Progenitor cell of endocrine pancreas (in vitro differentiated cells): ENCODE measurements around the gene MTHFD1L. TPM values are rescaled to one million over a fixed set of nuclear protein-coding genes. Genes with fewer than 3 reads are reported as not detected.
A peak's percentile ranks its signal among the peaks of the same experiment; 100 is the strongest.

Source experiments
- DNase-seq: peaks from one replicate; pipeline ENCODE4 v3.0.0; 2021; ENCODE audit warnings: low spot score; ENCODE audit not compliant: unreplicated experiment
- H3K27ac Mint-ChIP-seq: 2 replicates; pipeline ENCODE4 v1.8.0; 2021; ENCODE audit warnings: mild to moderate bottlenecking, moderate library complexity, mixed read lengths
- H3K27me3 Mint-ChIP-seq: 2 replicates; pipeline ENCODE4 v1.8.0; 2021; ENCODE audit warnings: mixed read lengths
- H3K36me3 Mint-ChIP-seq: 2 replicates; pipeline ENCODE4 v1.8.0; 2022; ENCODE audit warnings: mixed read lengths; ENCODE audit not compliant: insufficient read depth
- H3K4me1 Mint-ChIP-seq: 2 replicates; pipeline ENCODE4 v1.8.0; 2021; ENCODE audit warnings: low read depth, mixed read lengths
- H3K4me3 Mint-ChIP-seq: 2 replicates; pipeline ENCODE4 v1.8.0; 2021; ENCODE audit warnings: low read depth, mild to moderate bottlenecking, moderate library complexity, mixed read lengths
- H3K9me3 Mint-ChIP-seq: 2 replicates; pipeline ENCODE4 v1.8.0; 2021; ENCODE audit warnings: low read depth, mixed read lengths
- total RNA-seq: library from RNA; stranded (reverse); gene quantifications from 2 replicates; pipeline ENCODE4 v1.2.1, GENCODE V29; 2021
- TF ChIP-seq, protein P1 (sequence below): fragments of 200-600 bp; sonication (generic); IDR thresholded peaks from one replicate; pipeline ENCODE4 v1.5.0; 2021; ENCODE audit warnings: antibody characterized with exemption, mild to moderate bottlenecking; ENCODE audit not compliant: unreplicated experiment

Gene MTHFD1L
- total RNA-seq, 1 donor from 2014 or later = 37.4 TPM

DNA sequence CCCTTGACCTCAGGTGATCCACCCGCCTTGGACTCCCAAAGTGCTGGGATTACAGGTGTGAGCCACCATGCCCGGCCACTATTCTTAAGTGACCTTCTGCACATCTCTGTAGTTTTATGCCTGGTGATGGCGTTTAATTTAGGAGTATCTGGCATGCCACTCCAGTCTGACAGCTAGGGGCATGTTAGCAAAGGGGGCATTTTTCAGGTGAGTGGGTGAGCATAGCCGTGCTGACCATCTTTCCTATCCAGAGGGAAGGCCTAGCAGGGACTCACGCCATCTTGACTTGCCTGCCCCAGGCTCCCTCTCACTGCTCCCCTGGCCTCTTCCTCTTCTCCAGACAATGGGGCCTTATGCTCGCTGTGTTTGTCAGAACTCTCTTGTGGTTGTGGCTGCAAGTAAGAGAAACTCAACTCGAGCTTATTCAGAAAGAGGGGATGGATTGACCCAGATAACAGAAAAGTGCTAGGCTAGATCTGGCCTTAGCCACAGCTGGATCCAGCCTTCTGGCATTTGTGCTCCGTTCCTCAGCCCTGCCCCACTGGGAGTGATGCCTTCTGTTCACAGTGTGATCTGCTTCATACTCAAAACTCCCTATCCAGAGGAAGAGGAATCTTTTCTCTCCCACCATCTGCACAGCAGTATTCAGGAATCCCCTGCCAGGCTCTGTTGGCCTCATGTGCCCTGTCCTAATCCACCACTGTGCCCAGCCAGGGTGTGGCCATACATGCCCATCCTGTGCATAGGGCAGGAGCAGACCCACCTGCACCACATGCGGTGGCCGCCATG lies 199.7 kb downstream of the MTHFD1L start:
- Mint-ChIP-seq H3K27me3 (no peaks in the 10 kb centered on the region), H3K4me3 (no peak overlapping the region), H3K27ac (peak overlapping the region; percentile 20), H3K4me1 (peaks cover 12% of the 10 kb centered on the region), H3K36me3 (peaks cover 7% of the 10 kb centered on the region), H3K9me3 (no peaks in the 10 kb centered on the region)
- no peak for DNase-seq
- TF ChIP-seq, protein P1, sequence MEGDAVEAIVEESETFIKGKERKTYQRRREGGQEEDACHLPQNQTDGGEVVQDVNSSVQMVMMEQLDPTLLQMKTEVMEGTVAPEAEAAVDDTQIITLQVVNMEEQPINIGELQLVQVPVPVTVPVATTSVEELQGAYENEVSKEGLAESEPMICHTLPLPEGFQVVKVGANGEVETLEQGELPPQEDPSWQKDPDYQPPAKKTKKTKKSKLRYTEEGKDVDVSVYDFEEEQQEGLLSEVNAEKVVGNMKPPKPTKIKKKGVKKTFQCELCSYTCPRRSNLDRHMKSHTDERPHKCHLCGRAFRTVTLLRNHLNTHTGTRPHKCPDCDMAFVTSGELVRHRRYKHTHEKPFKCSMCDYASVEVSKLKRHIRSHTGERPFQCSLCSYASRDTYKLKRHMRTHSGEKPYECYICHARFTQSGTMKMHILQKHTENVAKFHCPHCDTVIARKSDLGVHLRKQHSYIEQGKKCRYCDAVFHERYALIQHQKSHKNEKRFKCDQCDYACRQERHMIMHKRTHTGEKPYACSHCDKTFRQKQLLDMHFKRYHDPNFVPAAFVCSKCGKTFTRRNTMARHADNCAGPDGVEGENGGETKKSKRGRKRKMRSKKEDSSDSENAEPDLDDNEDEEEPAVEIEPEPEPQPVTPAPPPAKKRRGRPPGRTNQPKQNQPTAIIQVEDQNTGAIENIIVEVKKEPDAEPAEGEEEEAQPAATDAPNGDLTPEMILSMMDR = no peak

GRCh38 chr6:151067684-151068596 lies 202.4 kb downstream of the MTHFD1L start:
- H3K36me3 Mint-ChIP-seq = peaks cover 1% of the 10 kb centered on the region
- H3K4me3 Mint-ChIP-seq = no peak overlapping the region
- no peak for DNase-seq
- H3K4me1 Mint-ChIP-seq = peaks cover 5% of the 10 kb centered on the region
- no peak overlapping the region for H3K27ac Mint-ChIP-seq
- no peaks in the 10 kb centered on the region for H3K27me3 Mint-ChIP-seq
- TF ChIP-seq, protein P1 = no peak
- H3K9me3 Mint-ChIP-seq = no peaks in the 10 kb centered on the region

- H3K27me3 Mint-ChIP-seq = no peaks in the 10 kb centered on the region
- no peaks in the 10 kb centered on the region for H3K9me3 Mint-ChIP-seq
- no peak overlapping the region for H3K4me3 Mint-ChIP-seq
- TF ChIP-seq, protein P1 = no peak
- H3K4me1 Mint-ChIP-seq = peaks cover 1% of the 10 kb centered on the region
- H3K27ac Mint-ChIP-seq = no peak overlapping the region
- H3K36me3 Mint-ChIP-seq = peaks cover 1% of the 10 kb centered on the region
- no peak for DNase-seq
Observed at GRCh38 chr6:151068761-151069312, 203.3 kb downstream of the MTHFD1L start.

DNA sequence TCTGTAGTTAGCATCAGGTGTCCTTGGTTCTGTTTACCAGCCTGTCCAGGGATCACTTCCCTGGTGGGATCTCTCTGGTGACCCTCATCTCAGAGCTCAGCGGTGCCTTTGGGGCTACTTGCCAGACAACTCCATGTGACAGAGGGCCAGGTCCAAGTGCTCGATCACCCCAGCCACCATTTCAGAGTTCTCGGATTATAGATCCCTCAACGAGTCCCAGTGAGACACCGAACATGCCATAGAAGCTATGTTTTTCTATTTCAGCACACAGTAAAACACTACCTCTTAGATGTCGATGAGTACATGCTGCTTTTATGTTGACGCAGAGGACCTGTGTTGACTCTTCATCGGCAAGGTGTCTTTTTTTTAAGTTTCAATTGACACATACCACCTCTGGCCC lies 204.1 kb downstream of the MTHFD1L start:
- TF ChIP-seq, protein P1 = no peak
- DNase-seq = no peak
- H3K9me3 Mint-ChIP-seq = no peaks in the 10 kb centered on the region
- H3K36me3 Mint-ChIP-seq = peaks cover 1% of the 10 kb centered on the region
- H3K4me1 Mint-ChIP-seq = peaks cover 1% of the 10 kb centered on the region
- H3K27me3 Mint-ChIP-seq = no peaks in the 10 kb centered on the region
- no peak overlapping the region for H3K4me3 Mint-ChIP-seq
- H3K27ac Mint-ChIP-seq = peak overlapping the region; percentile 32

- Mint-ChIP-seq H3K9me3 (peaks cover 9% of the 10 kb centered on the region), H3K27ac (no peak overlapping the region), H3K4me1 (peaks cover 1% of the 10 kb centered on the region), H3K36me3 (peaks cover 8% of the 10 kb centered on the region), H3K4me3 (no peak overlapping the region), H3K27me3 (no peaks in the 10 kb centered on the region)
- TF ChIP-seq, protein P1 = no peak
- no peak for DNase-seq
Observed at GRCh38 chr6:151070631-151071051, 205.1 kb downstream of the MTHFD1L start.
